HL-60 (cell line): Measurements from ENCODE around the gene DYNC1LI2.

Experiments
- CTCF ChIP-seq: IDR thresholded peaks from one replicate; pipeline ENCODE4 v1.5.1; 2011; ENCODE audit warnings: low read length, control low read depth, inconsistent platforms; ENCODE audit not compliant: insufficient read depth
- POLR2AphosphoS5 ChIP-seq: IDR thresholded peaks from 2 replicates; pipeline ENCODE4 v1.6.1; 2012; ENCODE audit warnings: low read depth

- no peak for TF ChIP-seq CTCF
- no peak for TF ChIP-seq POLR2AphosphoS5
Measured at GRCh38 chr16:66673691-66674090, 77.7 kb downstream of the DYNC1LI2 start.
